Thyroid gland (tissue), 4 donors: Measurements from ENCODE around the gene TRIP12.

Experiments used
- POLR2A ChIP-seq, 2 donors: fragments of 450-650 bp; IDR thresholded peaks; one replicate each; pipeline ENCODE4 v1.6.1; 2017; ENCODE audit warnings: antibody characterized with exemption in 2 of 2, mild to moderate bottlenecking in 2 of 2, moderate library complexity in 1 of 2
- TF ChIP-seq, protein P1 (sequence below), 6 experiments: fragments of 200-600 bp in 3 of 6; fragments of 450-650 bp in 3 of 6; sonication (generic) in 3 of 6; IDR thresholded peaks; one replicate each; pipeline ENCODE4 v1.5.1; 2016 to 2019; ENCODE audit warnings: antibody characterized with exemption in 6 of 6, mild to moderate bottlenecking in 2 of 6, inconsistent platforms in 1 of 6, moderate library complexity in 1 of 6

DNA sequence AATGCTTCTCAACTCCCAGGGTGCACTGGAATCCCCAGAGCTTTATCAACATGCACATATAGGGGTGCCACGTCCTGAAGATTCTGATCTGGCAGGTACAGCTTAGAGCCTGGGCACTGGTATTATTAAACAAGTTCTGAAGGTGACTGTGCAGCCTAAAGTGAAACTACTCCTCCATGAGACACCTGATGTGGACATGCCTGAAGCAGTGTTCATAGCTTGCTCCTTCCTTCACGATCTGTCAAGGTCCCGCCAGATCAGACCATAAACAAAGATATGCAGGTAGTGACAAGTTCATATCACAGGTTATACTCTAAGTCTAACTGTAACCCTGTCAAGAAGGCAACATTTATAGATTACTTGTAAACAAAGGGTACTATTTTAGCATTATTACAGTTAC, 142.2 kb downstream of the TRIP12 start:
- TF ChIP-seq, protein P1, sequence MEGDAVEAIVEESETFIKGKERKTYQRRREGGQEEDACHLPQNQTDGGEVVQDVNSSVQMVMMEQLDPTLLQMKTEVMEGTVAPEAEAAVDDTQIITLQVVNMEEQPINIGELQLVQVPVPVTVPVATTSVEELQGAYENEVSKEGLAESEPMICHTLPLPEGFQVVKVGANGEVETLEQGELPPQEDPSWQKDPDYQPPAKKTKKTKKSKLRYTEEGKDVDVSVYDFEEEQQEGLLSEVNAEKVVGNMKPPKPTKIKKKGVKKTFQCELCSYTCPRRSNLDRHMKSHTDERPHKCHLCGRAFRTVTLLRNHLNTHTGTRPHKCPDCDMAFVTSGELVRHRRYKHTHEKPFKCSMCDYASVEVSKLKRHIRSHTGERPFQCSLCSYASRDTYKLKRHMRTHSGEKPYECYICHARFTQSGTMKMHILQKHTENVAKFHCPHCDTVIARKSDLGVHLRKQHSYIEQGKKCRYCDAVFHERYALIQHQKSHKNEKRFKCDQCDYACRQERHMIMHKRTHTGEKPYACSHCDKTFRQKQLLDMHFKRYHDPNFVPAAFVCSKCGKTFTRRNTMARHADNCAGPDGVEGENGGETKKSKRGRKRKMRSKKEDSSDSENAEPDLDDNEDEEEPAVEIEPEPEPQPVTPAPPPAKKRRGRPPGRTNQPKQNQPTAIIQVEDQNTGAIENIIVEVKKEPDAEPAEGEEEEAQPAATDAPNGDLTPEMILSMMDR (IDR thresholded peaks at IDR 0.05), result no peak
- no peak for TF ChIP-seq POLR2A (IDR thresholded peaks at IDR 0.05)
